HG03097 (cell line): ENCODE measurements around the gene ATG10.
"Not testable (repeated sequence)": the region's sequence is repeated elsewhere in the genome, so short reads cannot be mapped to it uniquely, and the experiment has no call there.

Experiments
- ATAC-seq: cut with Tn5 transposase; IDR thresholded peaks from one replicate; pipeline ENCODE4 v1.9.1; 2021; ENCODE audit not compliant: unreplicated experiment, low FRiP score

Gene ATG10

DNA sequence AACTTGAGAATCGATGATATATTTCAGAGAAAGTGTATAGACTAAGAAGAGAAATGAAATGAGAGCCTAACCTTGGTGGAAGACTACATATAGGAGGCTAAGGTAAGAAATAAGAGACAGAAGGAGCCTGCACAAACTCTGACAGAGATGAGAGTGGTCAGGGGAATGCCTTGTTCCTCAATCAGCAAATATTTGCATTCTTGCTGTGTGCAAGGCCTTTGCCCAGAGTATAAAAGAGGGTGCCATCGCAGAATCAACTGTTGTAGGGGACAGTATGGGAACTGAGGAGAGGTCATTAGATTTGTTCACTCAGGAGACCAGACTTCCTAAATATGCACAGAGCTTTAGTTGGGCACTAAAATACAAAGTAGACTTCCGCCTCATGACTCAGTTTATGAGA is 137.2 kb downstream of the ATG10 start:
- no peak for ATAC-seq

DNA sequence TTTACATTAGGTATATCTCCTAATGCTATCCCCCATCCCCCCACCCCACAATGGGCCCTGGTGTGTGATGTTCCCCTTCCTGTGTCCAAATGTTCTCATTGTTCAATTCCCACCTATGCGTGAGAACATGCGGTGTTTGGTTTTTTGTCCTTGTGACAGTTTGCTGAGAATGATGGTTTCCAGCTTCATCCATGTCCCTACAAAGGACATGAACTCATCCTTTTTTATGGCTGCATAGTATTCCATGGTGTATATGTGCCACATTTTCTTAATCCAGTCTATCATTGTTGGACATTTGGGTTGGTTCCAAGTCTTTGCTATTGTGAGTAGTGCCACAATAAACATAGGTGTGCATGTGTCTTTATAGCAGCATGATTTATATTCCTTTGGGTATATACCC is 138.1 kb downstream of the ATG10 start:
- not testable (repeated sequence) for ATAC-seq

DNA sequence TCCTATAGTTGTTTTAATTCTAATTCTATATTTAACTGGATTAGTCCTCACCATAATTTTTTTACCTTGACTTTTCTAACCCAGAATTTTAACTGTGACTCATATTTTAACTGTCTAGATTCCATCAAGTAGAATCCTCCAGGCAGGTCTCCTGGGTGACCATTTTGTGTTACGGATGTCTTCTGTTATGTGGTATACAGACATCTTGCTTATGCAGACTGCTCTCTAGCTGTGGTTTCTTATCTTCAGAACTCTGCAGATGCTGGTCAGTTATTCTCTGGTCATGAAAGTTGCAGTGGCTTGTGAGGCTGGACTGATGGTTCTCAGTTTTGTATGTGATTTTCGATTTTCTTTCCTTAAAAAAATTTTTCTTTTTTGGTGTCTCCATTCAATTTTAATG is 139.4 kb downstream of the ATG10 start:
- no peak for ATAC-seq

GRCh38 chr5:82115858-82116257 is 144.0 kb downstream of the ATG10 start:
- ATAC-seq = no peak

DNA sequence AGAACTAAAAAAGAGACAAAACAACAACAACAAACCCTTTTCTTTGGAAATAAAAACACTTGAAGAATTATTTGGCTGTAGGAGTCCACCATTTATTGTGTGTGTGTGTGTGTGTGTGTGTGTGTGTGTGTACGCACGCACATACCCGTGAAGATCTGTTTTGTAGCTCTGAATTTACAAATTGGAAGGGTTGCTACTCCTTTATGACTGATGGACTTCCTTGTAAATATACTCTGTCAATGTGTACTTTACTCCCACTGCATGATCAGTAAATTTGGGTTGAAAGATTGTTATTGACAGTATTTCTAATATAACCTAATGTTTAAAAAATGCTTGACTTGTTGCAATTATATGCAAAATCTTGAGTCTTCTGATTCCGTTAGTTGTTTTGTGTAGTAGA is 148.1 kb downstream of the ATG10 start:
- ATAC-seq = no peak

- no peak for ATAC-seq
These were observed 158.0 kb downstream of the ATG10 start for GRCh38 chr5:82129723-82130285.

DNA sequence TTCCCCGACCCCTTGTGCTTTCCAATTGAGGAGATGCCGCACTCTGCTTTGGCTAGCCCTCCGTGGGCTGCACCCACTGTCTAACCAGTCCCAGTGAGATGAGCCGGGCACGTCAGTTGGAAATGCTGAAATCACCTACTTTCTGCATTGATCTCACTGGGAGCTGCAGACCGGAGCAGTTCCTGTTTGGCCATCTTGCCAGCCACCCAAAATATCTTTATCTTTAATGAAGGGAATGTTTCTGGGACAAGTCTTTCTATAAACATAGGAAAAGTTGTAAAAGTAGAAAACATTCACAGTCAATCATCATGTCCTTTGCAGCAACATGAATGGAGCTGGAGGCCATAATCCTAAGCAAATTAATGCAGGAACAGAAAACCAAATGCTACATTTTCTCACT is 158.8 kb downstream of the ATG10 start:
- ATAC-seq = no peak

- no peak for ATAC-seq
These were observed 165.4 kb downstream of the ATG10 start for GRCh38 chr5:82137205-82137604.

DNA sequence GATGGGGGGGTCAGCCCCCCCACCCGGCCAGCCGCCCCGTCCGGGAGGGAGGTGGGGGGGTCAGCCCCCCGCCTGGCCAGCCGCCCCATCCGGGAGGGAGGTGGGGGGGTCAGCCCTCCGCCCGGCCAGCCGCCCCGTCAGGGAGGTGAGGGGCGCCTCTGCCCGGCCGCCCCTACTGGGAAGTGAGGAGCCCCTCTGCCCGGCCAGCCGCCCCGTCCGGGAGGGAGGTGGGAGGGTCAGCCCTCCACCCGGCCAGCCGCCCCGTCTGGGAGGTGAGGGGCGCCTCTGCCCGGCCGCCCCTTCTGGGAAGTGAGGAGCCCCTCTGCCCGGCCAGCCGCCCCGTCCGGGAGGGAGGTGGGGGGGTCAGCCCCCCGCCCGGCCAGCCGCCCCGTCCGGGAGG is 168.0 kb downstream of the ATG10 start:
- ATAC-seq = not testable (repeated sequence)

- no peak for ATAC-seq
These were observed 170.5 kb downstream of the ATG10 start for GRCh38 chr5:82142217-82142841.

DNA sequence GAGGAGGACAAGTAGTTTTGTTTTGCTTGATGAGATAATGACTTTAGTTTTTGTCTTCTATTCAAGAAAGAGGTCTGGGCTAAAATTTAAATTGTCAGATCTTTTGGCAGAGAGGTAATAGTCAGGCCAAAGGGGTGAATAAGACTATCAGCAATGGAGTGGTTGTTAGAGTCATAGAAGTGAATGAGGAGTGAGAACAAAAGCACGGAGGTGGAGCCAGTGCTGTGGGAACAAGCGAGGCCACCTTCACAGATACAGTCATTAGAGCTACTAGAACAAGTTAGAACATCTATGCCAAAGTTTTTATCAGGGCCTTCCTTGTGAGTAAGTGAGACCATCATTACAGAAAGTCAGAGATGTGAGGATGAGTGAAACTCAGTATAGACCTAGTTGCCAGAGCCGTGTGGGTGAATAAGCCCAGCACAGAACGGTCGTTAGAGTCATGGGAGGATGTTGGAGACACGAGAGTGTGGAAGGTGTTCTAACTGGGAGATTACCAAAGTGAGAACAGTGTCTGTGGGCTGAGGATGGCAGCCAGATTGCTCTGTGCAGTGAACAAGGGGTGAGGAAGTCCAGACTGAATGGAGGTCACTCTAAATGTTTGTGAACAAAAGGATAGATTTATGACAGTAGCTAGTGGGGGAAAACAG is 171.2 kb downstream of the ATG10 start:
- no peak for ATAC-seq

DNA sequence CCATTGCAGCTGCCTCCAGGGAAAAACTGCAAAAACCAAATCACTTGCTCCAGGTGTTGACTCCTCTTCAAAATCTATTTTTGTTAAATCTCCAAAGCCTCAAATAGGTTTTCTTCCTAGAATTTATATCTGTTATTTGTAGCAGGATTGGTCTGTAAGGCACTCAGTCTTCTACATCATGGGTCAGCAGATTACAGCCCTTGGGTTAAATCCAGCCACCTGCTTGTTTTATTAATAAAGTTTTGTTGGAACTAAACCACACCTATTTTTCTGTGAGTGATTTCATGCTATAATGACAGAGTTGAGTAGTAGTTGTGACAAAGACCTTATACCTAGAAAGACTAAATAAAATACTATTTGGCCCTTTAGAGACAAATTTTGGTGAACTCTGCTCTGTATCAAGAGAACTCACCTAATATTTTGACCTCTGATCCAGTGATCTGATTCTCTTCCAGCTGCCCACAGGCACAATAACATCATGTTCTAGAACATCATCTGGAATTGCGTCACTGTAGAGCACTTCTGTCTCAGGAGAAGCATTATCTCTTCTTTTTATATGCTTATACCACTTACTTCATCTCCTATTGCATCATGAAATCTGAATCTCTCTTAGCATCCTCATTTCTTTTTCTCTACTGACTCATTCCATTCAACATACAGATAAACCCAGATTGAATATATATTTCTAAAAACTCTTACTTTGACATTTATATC is 176.2 kb downstream of the ATG10 start:
- ATAC-seq = no peak

- ATAC-seq = no peak
These were observed 177.6 kb downstream of the ATG10 start for GRCh38 chr5:82149434-82149833.

GRCh38 chr5:82150559-82150958 is 178.7 kb downstream of the ATG10 start:
- no peak for ATAC-seq

DNA sequence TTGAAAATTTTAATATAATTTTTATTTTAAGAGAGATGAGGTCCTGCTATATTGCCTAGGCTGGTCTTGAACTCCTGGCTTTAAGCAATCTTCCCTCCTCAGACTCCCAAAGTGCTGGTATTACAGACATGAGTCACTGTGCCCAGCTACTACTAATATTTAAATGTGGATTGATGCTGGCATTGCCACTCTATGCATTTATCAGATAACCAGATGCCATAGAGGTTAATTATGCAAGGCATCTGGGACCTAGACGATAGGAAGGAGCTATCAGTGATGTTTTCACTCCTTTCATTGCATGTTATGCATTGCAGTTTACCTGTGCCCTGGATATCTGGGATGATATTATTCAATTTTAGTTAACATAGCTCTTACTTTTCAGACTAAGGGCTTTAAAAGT is 179.4 kb downstream of the ATG10 start:
- ATAC-seq = no peak

DNA sequence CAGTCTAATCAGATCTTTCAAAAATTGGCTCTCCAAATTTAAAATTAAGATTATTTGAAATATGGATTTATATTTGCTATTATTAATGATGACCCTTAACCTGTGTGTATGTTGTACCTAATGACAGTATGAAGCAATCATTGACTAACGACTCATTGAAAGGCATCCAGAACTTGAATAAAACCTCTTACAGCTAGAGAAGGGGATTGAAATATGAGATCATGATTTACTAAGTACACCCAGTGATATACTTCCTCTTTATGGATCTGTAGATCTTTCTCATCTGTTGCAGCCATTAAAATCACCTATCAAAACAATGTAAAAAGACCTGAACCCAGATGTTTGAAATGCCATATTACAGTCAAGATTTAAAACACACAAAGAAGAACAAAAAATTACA is 179.8 kb downstream of the ATG10 start:
- no peak for ATAC-seq

GRCh38 chr5:82152978-82153481 is 181.2 kb downstream of the ATG10 start:
- no peak for ATAC-seq

- ATAC-seq = no peak
These were observed 183.0 kb downstream of the ATG10 start for GRCh38 chr5:82154776-82155175.

DNA sequence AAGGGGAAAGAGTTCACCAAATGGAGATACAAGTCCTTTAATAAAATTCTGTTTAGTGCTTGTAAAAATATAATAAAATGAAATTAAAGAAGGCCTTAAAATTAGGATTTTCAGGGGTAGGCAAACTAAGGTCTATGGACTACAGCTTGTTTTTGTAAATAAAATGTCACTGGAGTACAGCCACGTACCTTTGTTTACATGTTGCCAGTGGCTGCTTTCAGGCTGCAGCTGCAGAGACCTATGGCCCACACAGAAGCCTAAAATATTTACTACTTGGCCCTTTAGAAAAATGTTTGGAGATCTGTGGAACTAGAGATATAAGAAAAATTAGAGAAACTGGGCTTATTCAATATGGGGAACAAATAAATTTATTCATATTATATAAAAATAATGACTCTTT is 183.5 kb downstream of the ATG10 start:
- ATAC-seq = no peak

- ATAC-seq = no peak
These were observed 185.1 kb downstream of the ATG10 start for GRCh38 chr5:82156874-82157273.

DNA sequence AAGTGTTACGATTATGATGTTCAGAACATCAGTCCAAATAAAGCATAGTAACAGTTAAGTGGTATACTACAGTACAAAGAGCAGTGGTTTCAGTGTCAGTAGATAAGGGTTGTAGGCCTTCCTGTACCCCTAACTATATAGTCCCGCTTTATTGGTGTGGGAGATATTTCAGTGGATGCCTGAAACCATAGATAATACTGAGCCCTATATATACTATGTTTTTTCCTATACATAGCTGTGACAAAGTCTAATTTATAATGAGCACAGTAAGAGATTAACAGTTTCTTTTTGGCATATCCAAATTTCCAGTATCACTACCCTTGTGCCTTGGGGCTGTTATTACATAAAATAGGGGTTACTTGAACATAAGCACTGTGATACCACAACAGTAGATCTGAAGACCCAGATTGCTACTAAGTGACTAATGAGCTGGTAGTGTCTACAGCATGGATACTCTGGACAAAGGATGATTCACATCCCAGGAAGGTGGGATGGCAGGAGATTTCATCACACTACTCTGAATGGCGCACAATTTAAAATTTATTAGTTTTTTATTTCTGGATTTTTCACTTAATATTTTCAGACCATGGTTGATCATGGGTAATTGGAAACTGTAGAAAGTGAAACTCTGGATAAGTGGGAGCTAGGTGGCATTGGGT is 187.1 kb downstream of the ATG10 start:
- ATAC-seq = no peak
